Kidney (tissue), 14 donors: ENCODE results near the gene CCDC197. TPM values are rescaled to one million over a fixed set of nuclear protein-coding genes. Genes with fewer than 3 reads are reported as not detected.

ENCODE experiments used
- DNase-seq, 5 donors: peaks; one replicate each; pipeline ENCODE4 v3.0.0-alpha.2; 2013 to 2020
- FAIRE-seq: peaks from 2 replicates; lab custom pipeline; 2012; peaks lifted over from hg19 to GRCh38; lab: Jason Lieb, UNC
- H3K27ac ChIP-seq, 2 donors: one replicate each; pipeline ENCODE4 v1.7.0; 2013; ENCODE audit warnings: low read depth in 2 of 2, low read length in 2 of 2, inconsistent platforms in 1 of 2
- H3K27me3 ChIP-seq: one replicate; pipeline ENCODE4 v1.7.1; 2013; ENCODE audit warnings: low read length, inconsistent platforms; ENCODE audit not compliant: control insufficient read depth, insufficient read depth
- H3K36me3 ChIP-seq, 3 donors: one replicate each; pipeline versions ENCODE4 v1.7.0 to v1.7.1; 2013; ENCODE audit warnings: low read length in 3 of 3, control low read depth in 1 of 3, inconsistent platforms in 1 of 3; ENCODE audit not compliant: insufficient read depth in 3 of 3, control insufficient read depth in 2 of 3
- H3K4me1 ChIP-seq, 3 donors: one replicate each; pipeline versions ENCODE4 v1.7.0 to v1.7.1; 2013; ENCODE audit warnings: low read length in 3 of 3, inconsistent platforms in 1 of 3, low read depth in 1 of 3; ENCODE audit not compliant: control insufficient read depth in 2 of 3, insufficient read depth in 2 of 3
- H3K4me3 ChIP-seq, 3 donors: one replicate each; pipeline versions ENCODE4 v1.7.0 to v1.8.1; 2013; ENCODE audit warnings: low read length in 3 of 3, control low read depth in 1 of 3, inconsistent platforms in 1 of 3
- H3K9ac ChIP-seq, 3 donors: one replicate each; pipeline versions ENCODE4 v1.7.0 to v1.7.1; 2013; ENCODE audit warnings: low read length in 3 of 3, control low read depth in 1 of 3, inconsistent platforms in 1 of 3
- H3K9me3 ChIP-seq, 3 donors: one replicate each; pipeline versions ENCODE4 v1.7.0 to v1.7.1; 2013; ENCODE audit warnings: low read length in 3 of 3, control low read depth in 1 of 3, inconsistent platforms in 1 of 3; ENCODE audit not compliant: control insufficient read depth in 2 of 3, insufficient read depth in 1 of 3
- CTCF ChIP-seq: IDR thresholded peaks from 3 replicates; pipeline ENCODE4 v1.5.1; 2012; ENCODE audit warnings: mild to moderate bottlenecking, moderate library complexity, borderline replicate concordance; ENCODE audit not compliant: insufficient read depth; ENCODE audit errors: extremely low read depth
- intact Hi-C: fragments of 100-400 bp; cut with DNase I; formaldehyde crosslinking; loops from one replicate; pipeline ENCODE4 v1.11.1; 2022
- polyA plus RNA-seq: library from polyadenylated mRNA; stranded (reverse); fragments of 350-450 nt; fragmentation: Illumina TruSeq; extraction: RNeasy Lipid Tissue Mini Kit (QIAGEN cat#74804); gene quantifications from one replicate; pipeline ENCODE4 v1.2.3, GENCODE V29; 2014; ENCODE audit warnings: low read depth, low replicate concordance; ENCODE audit not compliant: insufficient read depth
- total RNA-seq: library from RNA; stranded (reverse); fragmentation: NEBNext Ultra II Directional; extraction: Animal tissue kit (Norgen Biotek cat#: 25700); gene quantifications from one replicate; pipeline ENCODE4 v1.2.1, GENCODE V29; 2021
- donor health status: control.
- donor health status: control.
- donor health status: control.
- donor health status: control.
- donor health status: control.
- donor health status: DM: yes; HTN: yes; CAD: no.
- donor health status: Normal renal cell carcinoma (clear cell type).

The CCDC197 gene
- total and polyA plus RNA-seq, 2 donors from 2014 or later = not detected

- Histone ChIP-seq H3K4me3 (no peak overlapping the region), H3K9ac (no peak overlapping the region), H3K27me3 (no peaks in the 10 kb centered on the region), H3K36me3 (no peaks in the 10 kb centered on the region), H3K27ac (no peak overlapping the region), H3K4me1 (peaks cover 0 to 3% (median 0%) of the 10 kb centered on the region in 3 donors), H3K9me3 (no peaks in the 10 kb centered on the region)
- DNase-seq (no peak), FAIRE-seq (no peak)
- intact Hi-C loops = no loop called here
- no peak for TF ChIP-seq CTCF
These were observed 43.2 kb upstream of the CCDC197 start for GRCh38 chr14:93953739-93954515.

DNA sequence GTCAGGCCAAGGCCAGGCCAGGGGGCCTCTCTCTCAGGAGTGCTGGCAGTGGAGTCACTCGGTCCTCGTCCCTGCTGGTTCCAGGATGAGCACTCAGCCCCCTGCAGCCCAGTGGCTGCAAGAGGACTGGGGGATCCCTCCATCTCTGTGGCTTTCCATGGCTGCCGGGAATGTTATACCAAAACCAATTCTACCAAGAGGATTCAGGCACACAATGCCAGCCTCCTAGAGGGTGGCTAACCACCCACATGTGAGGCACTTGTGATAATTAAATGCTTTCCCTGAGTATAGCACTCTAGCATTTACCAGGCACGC is 42.6 kb upstream of the CCDC197 start:
- DNase-seq (no peak), FAIRE-seq (no peak)
- Histone ChIP-seq H3K9me3 (no peaks in the 10 kb centered on the region), H3K9ac (no peak overlapping the region), H3K4me1 (peaks cover 0 to 3% (median 0%) of the 10 kb centered on the region in 3 donors), H3K27ac (no peak overlapping the region), H3K4me3 (no peak overlapping the region), H3K27me3 (no peaks in the 10 kb centered on the region), H3K36me3 (no peaks in the 10 kb centered on the region)
- no peak for TF ChIP-seq CTCF
- intact Hi-C loops = no loop called here

- Histone ChIP-seq H3K36me3 (no peaks in the 10 kb centered on the region), H3K27ac (no peak overlapping the region), H3K9me3 (no peaks in the 10 kb centered on the region), H3K4me3 (no peak overlapping the region), H3K4me1 (peaks cover 0 to 3% (median 0%) of the 10 kb centered on the region in 3 donors), H3K9ac (no peak overlapping the region), H3K27me3 (no peaks in the 10 kb centered on the region)
- no peak for TF ChIP-seq CTCF
- intact Hi-C loops = no loop called here
- FAIRE-seq (no peak), DNase-seq (no peak)
These were observed 41.9 kb upstream of the CCDC197 start for GRCh38 chr14:93954900-93955849.
